ENCODE measurements around the gene SFXN5.

DNA sequence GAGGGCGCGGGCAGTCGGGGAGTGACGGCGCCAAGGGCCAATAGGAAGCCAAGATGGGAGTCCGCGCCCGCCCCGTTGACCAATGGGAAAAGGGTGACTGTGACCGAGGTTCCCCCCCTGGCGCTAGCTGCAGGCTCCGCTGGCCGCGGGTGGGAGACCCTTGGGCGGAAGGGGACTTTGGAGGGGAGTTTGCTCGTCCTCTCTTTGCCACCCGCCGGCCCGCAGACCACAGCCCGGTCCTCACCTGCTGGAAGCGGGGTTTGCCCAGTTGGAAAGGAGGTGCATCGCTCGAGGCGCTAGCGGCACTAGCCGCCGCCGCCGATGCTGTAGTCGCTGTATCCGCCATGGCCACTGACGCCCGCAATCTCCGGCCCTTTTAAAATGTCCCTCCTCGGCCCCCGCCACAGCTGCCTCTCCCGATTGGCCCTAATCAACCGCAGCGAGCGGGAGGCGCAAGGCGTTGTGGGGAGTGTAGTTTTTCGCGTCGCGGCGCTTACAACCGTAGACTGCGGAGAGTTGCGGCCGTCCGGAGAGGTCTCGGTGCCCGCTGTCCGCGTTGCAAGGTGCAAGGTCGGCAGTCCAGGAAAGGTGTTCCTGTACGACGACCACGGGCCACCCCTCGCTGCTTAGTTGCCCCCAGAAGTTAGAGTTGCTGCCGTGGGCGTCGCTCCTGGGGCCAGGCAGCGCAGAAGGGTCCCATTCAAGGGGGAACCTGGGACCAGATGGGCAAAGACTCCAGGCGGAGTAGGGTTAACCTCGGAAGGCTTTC is at the start of gene SFXN5:
- TF ChIP-seq, protein P1, sequence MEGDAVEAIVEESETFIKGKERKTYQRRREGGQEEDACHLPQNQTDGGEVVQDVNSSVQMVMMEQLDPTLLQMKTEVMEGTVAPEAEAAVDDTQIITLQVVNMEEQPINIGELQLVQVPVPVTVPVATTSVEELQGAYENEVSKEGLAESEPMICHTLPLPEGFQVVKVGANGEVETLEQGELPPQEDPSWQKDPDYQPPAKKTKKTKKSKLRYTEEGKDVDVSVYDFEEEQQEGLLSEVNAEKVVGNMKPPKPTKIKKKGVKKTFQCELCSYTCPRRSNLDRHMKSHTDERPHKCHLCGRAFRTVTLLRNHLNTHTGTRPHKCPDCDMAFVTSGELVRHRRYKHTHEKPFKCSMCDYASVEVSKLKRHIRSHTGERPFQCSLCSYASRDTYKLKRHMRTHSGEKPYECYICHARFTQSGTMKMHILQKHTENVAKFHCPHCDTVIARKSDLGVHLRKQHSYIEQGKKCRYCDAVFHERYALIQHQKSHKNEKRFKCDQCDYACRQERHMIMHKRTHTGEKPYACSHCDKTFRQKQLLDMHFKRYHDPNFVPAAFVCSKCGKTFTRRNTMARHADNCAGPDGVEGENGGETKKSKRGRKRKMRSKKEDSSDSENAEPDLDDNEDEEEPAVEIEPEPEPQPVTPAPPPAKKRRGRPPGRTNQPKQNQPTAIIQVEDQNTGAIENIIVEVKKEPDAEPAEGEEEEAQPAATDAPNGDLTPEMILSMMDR (IDR thresholded peaks at IDR 0.05; ENCODE audit: extremely low read depth in 1 of 2, insufficient read depth in 1 of 2, low read depth in 1 of 2, low read length in 2 of 2), result peak in 1 of 2 donors; percentile 23
- TF ChIP-seq POLR2A (IDR thresholded peaks at IDR 0.05; ENCODE audit: low read depth, low read length), result peak; percentile 71
- TF ChIP-seq, protein P2, sequence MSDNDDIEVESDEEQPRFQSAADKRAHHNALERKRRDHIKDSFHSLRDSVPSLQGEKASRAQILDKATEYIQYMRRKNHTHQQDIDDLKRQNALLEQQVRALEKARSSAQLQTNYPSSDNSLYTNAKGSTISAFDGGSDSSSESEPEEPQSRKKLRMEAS (IDR thresholded peaks at IDR 0.05; ENCODE audit: insufficient read depth, insufficient read length), result no peak
- no peak for TF ChIP-seq JUN (IDR thresholded peaks at IDR 0.05; ENCODE audit: borderline replicate concordance, insufficient read depth, insufficient read length, low read depth)
